GM23338 (cell line): Measurements from ENCODE around the gene CD226. TPM values are rescaled to one million over a fixed set of nuclear protein-coding genes. Genes with fewer than 3 reads are reported as not detected.

Experiments used
- ATAC-seq: fragments of 200-7000 bp; cut with Tn5 transposase; 3 replicates; pipeline ENCODE4 v1.9.1; 2020
- DNase-seq: peaks from one replicate; pipeline ENCODE4 v3.0.0-alpha.2; 2015; ENCODE audit warnings: low spot score
- H2AFZ ChIP-seq: fragments of 200-600 bp; sonication (generic); 2 replicates; pipeline ENCODE4 v1.8.0; 2016; ENCODE audit warnings: antibody characterized with exemption, mild to moderate bottlenecking, moderate library complexity
- H3F3A ChIP-seq: fragments of 200-600 bp; sonication (generic); replicated peaks from 2 replicates; pipeline ENCODE4 v1.8.0; 2017; ENCODE audit warnings: antibody characterized with exemption, mixed run types, low read depth
- H3K27ac ChIP-seq: fragments of 200-600 bp; sonication (generic); 2 replicates; pipeline ENCODE4 v1.6.1; 2016; ENCODE audit warnings: low read depth
- H3K27me3 ChIP-seq: fragments of 200-600 bp; sonication (generic); 2 replicates; pipeline ENCODE4 v1.8.0; 2016; ENCODE audit warnings: mild to moderate bottlenecking, mixed run types, moderate library complexity; ENCODE audit not compliant: insufficient read depth
- H3K36me3 ChIP-seq: fragments of 200-600 bp; sonication (generic); 2 replicates; pipeline ENCODE4 v1.8.0; 2016; ENCODE audit warnings: mild to moderate bottlenecking; ENCODE audit not compliant: insufficient read depth
- H3K4me1 ChIP-seq: fragments of 200-600 bp; sonication (generic); 2 replicates; pipeline ENCODE4 v1.8.0; 2016; ENCODE audit warnings: mild to moderate bottlenecking, moderate library complexity; ENCODE audit not compliant: insufficient read depth
- H3K4me2 ChIP-seq: fragments of 200-600 bp; sonication (generic); 2 replicates; pipeline ENCODE4 v1.7.1; 2017; ENCODE audit warnings: mixed run types
- H3K4me3 ChIP-seq: fragments of 200-600 bp; sonication (generic); 2 replicates; pipeline ENCODE4 v1.6.1; 2016; ENCODE audit warnings: mixed run types
- H3K79me2 ChIP-seq: fragments of 200-600 bp; sonication (generic); replicated peaks from 2 replicates; pipeline ENCODE4 v1.8.0; 2017; ENCODE audit warnings: mild to moderate bottlenecking; ENCODE audit not compliant: insufficient read depth
- H3K9me2 ChIP-seq: fragments of 200-600 bp; sonication (generic); 2 replicates; pipeline ENCODE4 v1.8.0; 2017; ENCODE audit not compliant: insufficient read depth
- H4K20me1 ChIP-seq: fragments of 200-600 bp; sonication (generic); replicated peaks from 2 replicates; pipeline ENCODE4 v1.8.0; 2017; ENCODE audit warnings: mild to moderate bottlenecking; ENCODE audit not compliant: insufficient read depth
- H3K27ac Mint-ChIP-seq: 2 replicates; pipeline ENCODE4 v1.8.0; 2020; ENCODE audit warnings: inconsistent platforms, mild to moderate bottlenecking, moderate library complexity, mixed read lengths
- H3K27me3 Mint-ChIP-seq: 3 replicates; pipeline ENCODE4 v1.8.0; 2022; ENCODE audit warnings: low read depth, mild to moderate bottlenecking, moderate library complexity, mixed read lengths, inconsistent platforms; ENCODE audit not compliant: insufficient read depth, poor library complexity
- H3K36me3 Mint-ChIP-seq: 3 replicates; pipeline ENCODE4 v1.8.0; 2021; ENCODE audit warnings: low read depth, mild to moderate bottlenecking, inconsistent platforms, moderate library complexity, mixed read lengths
- H3K4me1 Mint-ChIP-seq: 3 replicates; pipeline ENCODE4 v1.8.0; 2020; ENCODE audit warnings: mild to moderate bottlenecking, inconsistent platforms, mixed read lengths
- H3K4me3 Mint-ChIP-seq: 3 replicates; pipeline ENCODE4 v1.8.0; 2021; ENCODE audit warnings: moderate library complexity, mild to moderate bottlenecking, inconsistent platforms, mixed read lengths
- H3K9me3 Mint-ChIP-seq: 3 replicates; pipeline ENCODE4 v1.8.0; 2020; ENCODE audit warnings: moderate library complexity, mild to moderate bottlenecking, inconsistent platforms, mixed read lengths
- EZH2 ChIP-seq: fragments of 200-600 bp; sonication (generic); IDR thresholded peaks from one replicate; pipeline ENCODE4 v1.8.0; 2017; ENCODE audit warnings: antibody characterized with exemption, mild to moderate bottlenecking, low read depth; ENCODE audit not compliant: unreplicated experiment
- EZH2phosphoT487 ChIP-seq: fragments of 200-600 bp; sonication (generic); IDR thresholded peaks from one replicate; pipeline ENCODE4 v1.8.1; 2018; ENCODE audit warnings: antibody characterized with exemption; ENCODE audit not compliant: unreplicated experiment
- NANOG ChIP-seq: IDR thresholded peaks from 2 replicates; pipeline ENCODE4 v1.6.1; 2016; ENCODE audit warnings: antibody characterized with exemption, borderline replicate concordance
- POLR2AphosphoS5 ChIP-seq: IDR thresholded peaks from 2 replicates; pipeline ENCODE4 v1.6.1; 2016; ENCODE audit warnings: antibody characterized with exemption, low read depth
- STAT1 ChIP-seq: IDR thresholded peaks from one replicate; pipeline ENCODE4 v1.6.1; 2016; ENCODE audit warnings: antibody characterized with exemption; ENCODE audit not compliant: unreplicated experiment
- ZNF331 ChIP-seq: fragments of 250-450 bp; sonication (Bioruptor Pico); IDR thresholded peaks from 2 replicates; pipeline ENCODE4 v1.5.0; 2020; ENCODE audit warnings: low read depth, mild to moderate bottlenecking, moderate library complexity
- polyA plus RNA-seq: library from polyadenylated mRNA; unstranded; fragments of >200 nt; fragmentation: Nextera tagmentation; extraction: Ambion mirVana; gene quantifications from 2 replicates; pipeline ENCODE4 v1.2.1, GENCODE V29; 2016
- total RNA-seq: library from RNA; depleted of rRNA; stranded (reverse); fragments of >200 nt; shearing (Covaris generic); gene quantifications from 2 replicates; pipeline ENCODE4 v1.2.3, GENCODE V29; 2014
- TF ChIP-seq, protein P1 (sequence below): IDR thresholded peaks from one replicate; pipeline ENCODE4 v1.6.1; 2018; ENCODE audit warnings: antibody characterized with exemption; ENCODE audit not compliant: unreplicated experiment
- TF ChIP-seq, protein P2 (sequence below): IDR thresholded peaks from 2 replicates; pipeline ENCODE4 v1.6.1; 2016; ENCODE audit warnings: antibody characterized with exemption
- TF ChIP-seq, protein P3 (sequence below), 2 experiments: fragments of 200-600 bp in 1 of 2; sonication (generic) in 1 of 2; conservative IDR thresholded peaks; 2 replicates each; pipeline versions ENCODE4 v1.5.1 to v1.6.1; 2016 to 2017; ENCODE audit warnings: antibody characterized with exemption in 2 of 2, low read depth in 2 of 2, mild to moderate bottlenecking in 2 of 2, moderate library complexity in 1 of 2

CD226 gene
- total and polyA plus RNA-seq, 2 experiments from 2014 or later, result not detected

- no peak overlapping the region for H3K27ac Mint-ChIP-seq
- H3K4me3 Mint-ChIP-seq, result no peak overlapping the region
- no peaks in the 10 kb centered on the region for H4K20me1 ChIP-seq
- TF ChIP-seq, protein P1, sequence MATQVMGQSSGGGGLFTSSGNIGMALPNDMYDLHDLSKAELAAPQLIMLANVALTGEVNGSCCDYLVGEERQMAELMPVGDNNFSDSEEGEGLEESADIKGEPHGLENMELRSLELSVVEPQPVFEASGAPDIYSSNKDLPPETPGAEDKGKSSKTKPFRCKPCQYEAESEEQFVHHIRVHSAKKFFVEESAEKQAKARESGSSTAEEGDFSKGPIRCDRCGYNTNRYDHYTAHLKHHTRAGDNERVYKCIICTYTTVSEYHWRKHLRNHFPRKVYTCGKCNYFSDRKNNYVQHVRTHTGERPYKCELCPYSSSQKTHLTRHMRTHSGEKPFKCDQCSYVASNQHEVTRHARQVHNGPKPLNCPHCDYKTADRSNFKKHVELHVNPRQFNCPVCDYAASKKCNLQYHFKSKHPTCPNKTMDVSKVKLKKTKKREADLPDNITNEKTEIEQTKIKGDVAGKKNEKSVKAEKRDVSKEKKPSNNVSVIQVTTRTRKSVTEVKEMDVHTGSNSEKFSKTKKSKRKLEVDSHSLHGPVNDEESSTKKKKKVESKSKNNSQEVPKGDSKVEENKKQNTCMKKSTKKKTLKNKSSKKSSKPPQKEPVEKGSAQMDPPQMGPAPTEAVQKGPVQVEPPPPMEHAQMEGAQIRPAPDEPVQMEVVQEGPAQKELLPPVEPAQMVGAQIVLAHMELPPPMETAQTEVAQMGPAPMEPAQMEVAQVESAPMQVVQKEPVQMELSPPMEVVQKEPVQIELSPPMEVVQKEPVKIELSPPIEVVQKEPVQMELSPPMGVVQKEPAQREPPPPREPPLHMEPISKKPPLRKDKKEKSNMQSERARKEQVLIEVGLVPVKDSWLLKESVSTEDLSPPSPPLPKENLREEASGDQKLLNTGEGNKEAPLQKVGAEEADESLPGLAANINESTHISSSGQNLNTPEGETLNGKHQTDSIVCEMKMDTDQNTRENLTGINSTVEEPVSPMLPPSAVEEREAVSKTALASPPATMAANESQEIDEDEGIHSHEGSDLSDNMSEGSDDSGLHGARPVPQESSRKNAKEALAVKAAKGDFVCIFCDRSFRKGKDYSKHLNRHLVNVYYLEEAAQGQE, result no peak
- TF ChIP-seq EZH2, result no peak
- no peak for TF ChIP-seq EZH2phosphoT487
- TF ChIP-seq POLR2AphosphoS5, result no peak
- TF ChIP-seq STAT1, result no peak
- no peak for TF ChIP-seq NANOG
- TF ChIP-seq, protein P2, sequence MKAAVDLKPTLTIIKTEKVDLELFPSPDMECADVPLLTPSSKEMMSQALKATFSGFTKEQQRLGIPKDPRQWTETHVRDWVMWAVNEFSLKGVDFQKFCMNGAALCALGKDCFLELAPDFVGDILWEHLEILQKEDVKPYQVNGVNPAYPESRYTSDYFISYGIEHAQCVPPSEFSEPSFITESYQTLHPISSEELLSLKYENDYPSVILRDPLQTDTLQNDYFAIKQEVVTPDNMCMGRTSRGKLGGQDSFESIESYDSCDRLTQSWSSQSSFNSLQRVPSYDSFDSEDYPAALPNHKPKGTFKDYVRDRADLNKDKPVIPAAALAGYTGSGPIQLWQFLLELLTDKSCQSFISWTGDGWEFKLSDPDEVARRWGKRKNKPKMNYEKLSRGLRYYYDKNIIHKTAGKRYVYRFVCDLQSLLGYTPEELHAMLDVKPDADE, result no peak
- peaks cover 40% of the 10 kb centered on the region for H3K9me3 Mint-ChIP-seq
- peaks cover 4% of the 10 kb centered on the region; the same call in 1 of the 2 replicates for H3K36me3 ChIP-seq
- DNase-seq (no peak), ATAC-seq (no peak)
- H3K27me3 Mint-ChIP-seq, result peaks cover 2% of the 10 kb centered on the region
- H3K4me2 ChIP-seq, result no peak overlapping the region
- no peaks in the 10 kb centered on the region for H3F3A ChIP-seq
- H3K4me1 Mint-ChIP-seq, result no peaks in the 10 kb centered on the region
- H3K4me3 ChIP-seq, result no peak overlapping the region
- H2AFZ ChIP-seq, result no peak overlapping the region
- H3K79me2 ChIP-seq, result no peaks in the 10 kb centered on the region
- no peaks in the 10 kb centered on the region for H3K27me3 ChIP-seq
- H3K9me2 ChIP-seq, result 0 out of 2 replicates have a peak, but pooled peaks cover 5% of the 10 kb centered on the region
- H3K36me3 Mint-ChIP-seq, result peaks cover 27% of the 10 kb centered on the region
- no peaks in the 10 kb centered on the region for H3K4me1 ChIP-seq
- no peak overlapping the region for H3K27ac ChIP-seq
These were observed 26.7 kb upstream of the CD226 start for GRCh38 chr18:69974365-69974764.

GRCh38 chr18:69969491-69969890 lies 21.8 kb upstream of the CD226 start:
- TF ChIP-seq EZH2phosphoT487 (no peak), ZNF331 (CRISPR knock-in tag) (no peak), POLR2AphosphoS5 (no peak)
- TF ChIP-seq, protein P3, sequence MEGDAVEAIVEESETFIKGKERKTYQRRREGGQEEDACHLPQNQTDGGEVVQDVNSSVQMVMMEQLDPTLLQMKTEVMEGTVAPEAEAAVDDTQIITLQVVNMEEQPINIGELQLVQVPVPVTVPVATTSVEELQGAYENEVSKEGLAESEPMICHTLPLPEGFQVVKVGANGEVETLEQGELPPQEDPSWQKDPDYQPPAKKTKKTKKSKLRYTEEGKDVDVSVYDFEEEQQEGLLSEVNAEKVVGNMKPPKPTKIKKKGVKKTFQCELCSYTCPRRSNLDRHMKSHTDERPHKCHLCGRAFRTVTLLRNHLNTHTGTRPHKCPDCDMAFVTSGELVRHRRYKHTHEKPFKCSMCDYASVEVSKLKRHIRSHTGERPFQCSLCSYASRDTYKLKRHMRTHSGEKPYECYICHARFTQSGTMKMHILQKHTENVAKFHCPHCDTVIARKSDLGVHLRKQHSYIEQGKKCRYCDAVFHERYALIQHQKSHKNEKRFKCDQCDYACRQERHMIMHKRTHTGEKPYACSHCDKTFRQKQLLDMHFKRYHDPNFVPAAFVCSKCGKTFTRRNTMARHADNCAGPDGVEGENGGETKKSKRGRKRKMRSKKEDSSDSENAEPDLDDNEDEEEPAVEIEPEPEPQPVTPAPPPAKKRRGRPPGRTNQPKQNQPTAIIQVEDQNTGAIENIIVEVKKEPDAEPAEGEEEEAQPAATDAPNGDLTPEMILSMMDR (conservative IDR thresholded peaks at IDR 0.05; ENCODE audit: low read depth in 2 of 2), result no peak
- H3K27ac Mint-ChIP-seq, result no peak overlapping the region
- H3K27ac ChIP-seq, result no peak overlapping the region
- no peaks in the 10 kb centered on the region for H3K4me1 ChIP-seq
- H3F3A ChIP-seq, result no peaks in the 10 kb centered on the region
- H3K4me3 ChIP-seq, result no peak overlapping the region
- no peaks in the 10 kb centered on the region for H3K27me3 ChIP-seq
- H3K36me3 Mint-ChIP-seq, result peaks cover 4% of the 10 kb centered on the region; the same call in 2 of the 3 replicates
- no peak overlapping the region for H3K4me3 Mint-ChIP-seq
- no peaks in the 10 kb centered on the region for H3K79me2 ChIP-seq
- H3K9me3 Mint-ChIP-seq, result peaks cover 17% of the 10 kb centered on the region
- peaks cover 4% of the 10 kb centered on the region; the same call in 1 of the 2 replicates for H3K36me3 ChIP-seq
- no peak for DNase-seq
- no peak overlapping the region for H2AFZ ChIP-seq
- H3K4me1 Mint-ChIP-seq, result no peaks in the 10 kb centered on the region; the same call in 2 of the 3 replicates
- H3K4me2 ChIP-seq, result no peak overlapping the region
- no peaks in the 10 kb centered on the region for H3K9me2 ChIP-seq
- H3K27me3 Mint-ChIP-seq, result peaks cover 5% of the 10 kb centered on the region
- no peaks in the 10 kb centered on the region for H4K20me1 ChIP-seq
- ATAC-seq, result no peak
